Activated naive CD8-positive, alpha-beta T cell treated with anti-CD3 and anti-CD28 coated beads for 36 hours (primary cell): ENCODE results near the gene SLC22A23. TPM values are rescaled to one million over a fixed set of nuclear protein-coding genes. Genes with fewer than 3 reads are reported as not detected.

ENCODE experiments used
- DNase-seq: peaks from one replicate; pipeline ENCODE4 v3.0.0; 2021
- H3K27ac Mint-ChIP-seq: one replicate; pipeline ENCODE4 v1.8.0; 2022; ENCODE audit warnings: mild to moderate bottlenecking, moderate library complexity, mixed read lengths
- H3K27me3 Mint-ChIP-seq: one replicate; pipeline ENCODE4 v1.8.0; 2022; ENCODE audit warnings: mild to moderate bottlenecking, mixed read lengths
- H3K36me3 Mint-ChIP-seq: one replicate; pipeline ENCODE4 v1.8.0; 2021; ENCODE audit warnings: mild to moderate bottlenecking, mixed read lengths
- H3K4me1 Mint-ChIP-seq: one replicate; pipeline ENCODE4 v1.8.0; 2021; ENCODE audit warnings: mixed read lengths
- H3K4me3 Mint-ChIP-seq: one replicate; pipeline ENCODE4 v1.8.0; 2022; ENCODE audit warnings: mild to moderate bottlenecking, moderate library complexity, mixed read lengths
- H3K9me3 Mint-ChIP-seq: one replicate; pipeline ENCODE4 v1.8.0; 2022; ENCODE audit warnings: mixed read lengths
- total RNA-seq, 2 experiments: library from RNA; stranded (reverse); gene quantifications; one replicate each; pipeline ENCODE4 v1.2.3, GENCODE V29; 2021

Gene SLC22A23
- total RNA-seq, 2 experiments from 2014 or later = 0.24 to 0.41 TPM

DNA sequence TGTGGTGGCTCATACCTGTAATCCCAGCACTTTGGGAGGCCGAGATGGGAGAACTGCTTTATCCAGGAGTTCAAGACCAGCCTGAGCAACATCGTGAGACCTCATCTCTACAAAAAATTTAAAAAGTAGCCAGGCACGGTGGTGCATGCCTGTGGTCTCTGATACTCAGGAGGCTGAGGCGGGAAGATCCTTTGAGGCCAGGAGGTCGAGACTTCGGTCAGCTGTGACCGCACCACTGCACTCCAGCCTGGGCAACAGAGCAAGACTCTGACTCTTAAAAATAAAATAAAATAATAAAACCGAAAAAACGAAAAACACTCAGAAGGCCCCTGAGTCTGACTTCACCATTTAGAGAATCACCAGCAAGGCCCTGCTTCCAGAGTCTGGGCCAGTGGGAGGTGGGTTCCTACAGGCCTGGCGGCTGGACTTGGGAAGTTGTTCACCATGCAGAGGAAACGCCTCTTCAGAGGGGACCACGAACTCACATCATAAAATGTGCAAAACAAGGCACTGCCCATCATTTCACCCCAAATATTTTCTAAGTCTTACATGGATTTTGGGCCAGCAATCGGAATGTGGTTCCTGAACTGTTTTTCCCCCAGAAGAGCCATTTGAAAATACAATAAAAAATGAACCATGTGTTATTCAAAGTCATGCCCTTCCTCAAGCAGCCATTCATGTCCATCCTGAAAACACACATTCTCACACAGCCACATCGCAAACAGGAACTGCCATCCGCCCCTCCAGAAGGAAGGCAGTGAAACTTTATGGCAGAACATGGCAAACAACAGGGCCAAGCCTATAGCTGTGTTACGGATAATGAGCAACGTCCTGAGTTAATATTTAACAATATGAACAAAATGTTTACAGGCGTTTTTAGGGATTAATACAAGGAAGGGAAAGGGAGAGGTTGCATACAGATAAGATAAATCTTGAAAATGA is 57.8 kb downstream of the SLC22A23 start:
- Mint-ChIP-seq H3K4me3 (no peak overlapping the region), H3K27me3 (no peaks in the 10 kb centered on the region), H3K9me3 (no peaks in the 10 kb centered on the region), H3K27ac (no peak overlapping the region), H3K4me1 (no peaks in the 10 kb centered on the region), H3K36me3 (no peaks in the 10 kb centered on the region)
- DNase-seq = no peak

- no peaks in the 10 kb centered on the region for H3K4me1 Mint-ChIP-seq
- H3K36me3 Mint-ChIP-seq = no peaks in the 10 kb centered on the region
- DNase-seq = no peak
- H3K9me3 Mint-ChIP-seq = no peaks in the 10 kb centered on the region
- no peak overlapping the region for H3K4me3 Mint-ChIP-seq
- no peaks in the 10 kb centered on the region for H3K27me3 Mint-ChIP-seq
- H3K27ac Mint-ChIP-seq = no peak overlapping the region
These were observed 58.7 kb downstream of the SLC22A23 start for GRCh38 chr6:3398165-3398562.

- Mint-ChIP-seq H3K9me3 (no peaks in the 10 kb centered on the region), H3K4me3 (no peak overlapping the region), H3K4me1 (no peaks in the 10 kb centered on the region), H3K27ac (no peak overlapping the region), H3K27me3 (no peaks in the 10 kb centered on the region), H3K36me3 (no peaks in the 10 kb centered on the region)
- no peak for DNase-seq
These were observed 59.4 kb downstream of the SLC22A23 start for GRCh38 chr6:3397229-3398164.

DNA sequence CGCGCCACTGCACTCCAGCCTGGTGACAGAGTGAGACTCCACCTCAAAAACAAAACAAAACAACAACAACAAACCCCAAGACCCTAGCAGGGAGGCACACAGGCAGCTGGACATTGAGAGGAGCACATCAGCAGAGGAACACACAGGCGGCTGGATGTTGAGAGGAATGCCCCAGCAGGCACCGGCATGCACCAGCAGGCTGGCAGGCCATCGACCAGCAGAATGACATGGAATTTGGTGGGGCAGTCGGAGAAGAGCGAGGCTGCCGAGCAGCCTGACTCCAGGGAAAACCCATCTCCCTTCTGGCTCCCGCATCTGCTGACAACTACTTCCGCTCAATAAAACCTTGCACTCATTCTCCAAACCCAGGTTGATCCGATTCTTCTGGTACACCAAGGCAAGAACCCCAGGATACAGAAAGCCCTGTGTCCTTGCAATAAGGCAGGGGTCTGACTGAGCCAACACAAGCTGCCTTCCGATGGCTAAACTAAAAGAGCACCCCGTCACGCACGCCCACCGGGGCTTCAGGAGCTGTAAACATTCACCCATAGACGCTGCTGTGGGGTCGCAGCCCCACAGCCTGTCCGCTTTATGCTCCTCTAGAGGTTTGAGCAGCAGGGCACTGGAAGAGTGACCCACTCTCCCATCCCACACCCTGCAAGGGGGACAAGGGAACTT is 60.2 kb downstream of the SLC22A23 start:
- no peak for DNase-seq
- H3K27ac Mint-ChIP-seq = no peak overlapping the region
- no peaks in the 10 kb centered on the region for H3K36me3 Mint-ChIP-seq
- H3K27me3 Mint-ChIP-seq = no peaks in the 10 kb centered on the region
- H3K9me3 Mint-ChIP-seq = no peaks in the 10 kb centered on the region
- H3K4me3 Mint-ChIP-seq = no peak overlapping the region
- no peaks in the 10 kb centered on the region for H3K4me1 Mint-ChIP-seq

DNA sequence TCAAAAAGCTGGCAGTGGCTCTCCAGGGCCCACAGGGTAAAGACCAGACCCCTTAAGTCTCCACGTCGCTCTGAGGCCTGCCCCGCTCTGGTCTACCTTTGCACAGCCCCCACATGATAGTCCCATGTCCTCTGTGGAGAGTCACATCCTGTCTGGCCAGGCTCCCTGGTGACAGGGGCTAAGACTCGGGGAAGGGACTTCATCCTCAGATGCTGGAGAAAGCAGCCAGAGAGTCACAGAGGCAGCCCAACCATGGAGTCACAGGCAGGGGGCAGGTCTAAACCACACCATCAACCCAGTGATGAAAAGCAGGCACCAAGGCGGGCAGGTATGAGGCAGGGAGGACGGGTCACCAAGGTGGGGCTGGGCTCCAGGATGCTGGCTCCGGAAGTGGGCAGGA is 62.2 kb downstream of the SLC22A23 start:
- DNase-seq = no peak
- no peak overlapping the region for H3K27ac Mint-ChIP-seq
- no peaks in the 10 kb centered on the region for H3K4me1 Mint-ChIP-seq
- H3K4me3 Mint-ChIP-seq = no peak overlapping the region
- H3K9me3 Mint-ChIP-seq = no peaks in the 10 kb centered on the region
- H3K27me3 Mint-ChIP-seq = no peaks in the 10 kb centered on the region
- H3K36me3 Mint-ChIP-seq = no peaks in the 10 kb centered on the region

DNA sequence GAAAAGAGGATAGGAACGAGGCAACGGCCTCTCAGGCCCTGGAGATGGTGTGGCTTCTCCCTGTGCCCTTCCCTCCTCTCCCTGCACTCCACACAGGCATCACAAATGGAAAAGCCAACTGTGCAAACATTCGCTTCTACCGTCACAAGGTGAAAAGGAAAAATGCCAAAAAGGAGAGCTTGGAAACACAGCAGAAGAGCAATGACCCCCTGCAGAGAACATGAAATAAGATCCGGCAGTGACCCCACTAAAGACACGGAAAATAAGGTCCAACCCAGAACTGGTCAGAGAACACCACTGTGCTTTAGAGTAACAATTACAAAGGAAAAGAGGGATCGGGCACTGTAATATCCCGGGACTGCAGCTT is 63.0 kb downstream of the SLC22A23 start:
- no peaks in the 10 kb centered on the region for H3K27me3 Mint-ChIP-seq
- no peak for DNase-seq
- no peaks in the 10 kb centered on the region for H3K36me3 Mint-ChIP-seq
- no peak overlapping the region for H3K4me3 Mint-ChIP-seq
- no peaks in the 10 kb centered on the region for H3K4me1 Mint-ChIP-seq
- H3K9me3 Mint-ChIP-seq = no peaks in the 10 kb centered on the region
- no peak overlapping the region for H3K27ac Mint-ChIP-seq

DNA sequence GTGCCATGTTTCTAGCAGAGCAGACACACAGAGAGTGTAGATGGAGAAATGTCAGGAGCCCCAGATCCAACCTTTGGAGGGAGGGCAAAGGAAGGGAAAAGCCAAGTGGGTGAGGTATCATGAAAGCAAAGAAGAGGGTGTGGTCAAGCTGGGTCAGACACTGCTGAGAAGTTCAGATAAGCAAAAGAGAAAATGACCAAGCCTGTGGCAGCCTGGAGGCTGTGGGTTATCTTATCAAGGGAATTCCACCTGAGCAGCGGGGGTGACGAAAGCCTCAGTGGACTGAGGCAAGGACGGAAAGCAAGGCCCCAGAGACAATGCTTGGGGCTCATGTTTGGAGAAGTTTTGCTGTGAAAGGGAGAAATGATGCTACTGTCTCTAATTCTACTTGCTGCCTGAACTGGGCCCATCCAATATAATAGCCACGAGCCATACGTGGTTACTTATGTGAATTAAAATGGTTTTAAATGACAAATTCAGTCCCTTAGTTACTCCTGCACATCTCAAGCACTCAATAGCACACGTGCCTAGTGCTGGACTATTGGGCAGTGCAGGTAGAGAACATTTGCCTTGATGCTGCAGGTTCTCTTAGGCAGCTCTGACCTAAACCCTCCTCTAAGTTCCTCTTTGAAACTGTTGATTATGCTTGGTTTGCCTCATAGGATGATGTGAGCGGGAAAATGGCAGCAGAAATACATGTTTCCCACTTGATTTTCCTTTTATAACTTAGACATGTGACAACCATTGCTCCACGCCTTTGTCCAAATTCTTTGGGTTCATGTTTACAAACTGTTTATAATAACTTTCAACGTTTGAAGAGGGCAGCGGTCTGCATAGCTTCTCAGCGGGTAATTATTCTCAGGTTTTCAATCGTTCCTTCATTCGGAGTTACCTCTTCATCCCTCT is 63.7 kb downstream of the SLC22A23 start:
- H3K9me3 Mint-ChIP-seq = no peaks in the 10 kb centered on the region
- DNase-seq = no peak

GRCh38 chr6:3391902-3392458 is 64.9 kb downstream of the SLC22A23 start:
- Mint-ChIP-seq H3K4me3 (no peak overlapping the region), H3K27ac (no peak overlapping the region), H3K36me3 (no peaks in the 10 kb centered on the region), H3K27me3 (no peaks in the 10 kb centered on the region), H3K4me1 (no peaks in the 10 kb centered on the region), H3K9me3 (no peaks in the 10 kb centered on the region)
- no peak for DNase-seq

More for the DNA sequence above, 63.7 kb downstream of the SLC22A23 start:
- H3K4me3 Mint-ChIP-seq = no peak overlapping the region
- H3K36me3 Mint-ChIP-seq = no peaks in the 10 kb centered on the region
- no peaks in the 10 kb centered on the region for H3K27me3 Mint-ChIP-seq
- no peaks in the 10 kb centered on the region for H3K4me1 Mint-ChIP-seq
- H3K27ac Mint-ChIP-seq = no peak overlapping the region

DNA sequence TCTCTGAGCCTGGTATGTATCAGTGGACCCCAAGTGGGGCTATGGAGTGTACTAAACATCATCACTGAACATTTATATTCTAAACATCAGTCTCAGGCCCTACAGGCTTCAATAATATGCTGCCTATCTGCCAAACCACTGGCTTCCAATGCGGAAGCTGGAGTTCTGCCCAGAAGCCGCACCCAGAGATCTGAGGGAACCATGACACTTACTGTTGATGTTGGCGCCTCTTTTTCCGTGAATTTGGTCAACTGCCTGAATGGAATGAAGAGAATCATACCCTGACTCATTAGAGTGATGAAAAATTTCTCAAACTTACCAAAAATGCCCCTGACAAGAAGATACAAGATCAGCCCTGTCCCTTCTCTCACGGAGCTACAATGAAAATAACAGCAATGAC is 66.2 kb downstream of the SLC22A23 start:
- no peaks in the 10 kb centered on the region for H3K27me3 Mint-ChIP-seq
- H3K36me3 Mint-ChIP-seq = no peaks in the 10 kb centered on the region
- H3K9me3 Mint-ChIP-seq = no peaks in the 10 kb centered on the region
- no peak overlapping the region for H3K27ac Mint-ChIP-seq
- no peak for DNase-seq
- no peak overlapping the region for H3K4me3 Mint-ChIP-seq
- H3K4me1 Mint-ChIP-seq = no peaks in the 10 kb centered on the region

DNA sequence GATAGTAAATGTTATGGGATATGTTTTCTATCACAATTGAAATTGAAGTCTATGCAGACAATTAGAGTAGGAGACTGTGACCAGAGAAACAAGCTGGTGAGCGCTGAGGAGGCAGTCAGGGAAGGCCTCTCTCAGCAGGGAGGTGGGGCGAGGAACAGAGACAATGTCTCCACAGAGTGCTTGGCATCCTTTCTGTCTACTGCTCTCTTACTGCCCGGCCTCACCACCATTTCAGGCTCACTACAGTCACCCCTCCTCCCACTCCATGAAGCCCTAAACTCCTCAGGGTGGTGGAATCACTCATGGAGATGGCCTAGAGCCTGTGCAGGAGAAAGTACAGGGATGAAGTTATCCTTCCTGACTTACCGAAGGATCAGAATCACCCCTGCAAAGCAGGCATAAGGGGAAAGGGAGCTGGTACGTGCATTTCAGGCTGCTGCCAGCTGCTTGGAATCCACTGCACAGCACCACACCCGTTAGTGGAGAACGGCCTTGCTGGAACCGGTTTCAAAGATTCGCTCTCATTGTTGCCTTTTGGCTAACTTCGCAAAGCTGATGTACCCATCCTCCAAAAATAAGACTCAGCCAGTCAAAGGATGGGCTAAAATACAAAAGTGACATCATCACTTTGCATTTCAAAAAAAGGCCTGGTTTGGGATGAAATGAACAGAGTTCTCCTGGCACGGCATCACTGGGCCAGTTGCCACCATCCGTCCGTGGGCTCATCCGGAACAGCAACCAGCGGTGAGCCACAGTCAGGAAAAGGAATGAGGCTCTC is 67.3 kb downstream of the SLC22A23 start:
- H3K4me3 Mint-ChIP-seq = no peak overlapping the region
- no peaks in the 10 kb centered on the region for H3K27me3 Mint-ChIP-seq
- H3K4me1 Mint-ChIP-seq = no peaks in the 10 kb centered on the region
- DNase-seq = no peak
- H3K27ac Mint-ChIP-seq = no peak overlapping the region
- H3K9me3 Mint-ChIP-seq = no peaks in the 10 kb centered on the region
- no peaks in the 10 kb centered on the region for H3K36me3 Mint-ChIP-seq

- Mint-ChIP-seq H3K4me3 (no peak overlapping the region), H3K9me3 (no peaks in the 10 kb centered on the region), H3K27ac (no peak overlapping the region)
These were observed 68.1 kb downstream of the SLC22A23 start for GRCh38 chr6:3388786-3389185.

DNA sequence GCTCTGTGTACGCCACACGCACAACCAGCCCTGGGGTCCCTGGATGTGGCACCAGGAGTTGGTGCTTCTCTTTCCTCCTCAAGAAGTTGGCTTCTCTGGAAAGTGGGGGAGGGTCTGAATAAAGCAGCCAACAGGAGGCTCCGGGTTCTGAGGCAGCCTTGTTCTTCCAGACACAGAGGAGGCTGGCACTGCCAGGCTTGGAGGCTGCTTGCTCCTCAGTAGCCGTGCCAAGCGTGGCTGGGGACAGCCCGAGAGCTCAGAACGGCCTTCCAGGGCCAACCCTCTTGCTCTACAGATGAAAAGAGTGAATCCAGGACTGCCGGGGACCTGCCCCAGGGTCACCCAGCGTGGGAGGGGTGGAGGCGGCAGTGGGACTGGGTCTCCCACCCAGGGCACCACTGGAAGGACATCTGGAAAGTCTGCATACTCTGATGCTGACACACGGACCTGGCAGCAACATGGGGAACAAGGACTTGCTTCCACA is 70.4 kb downstream of the SLC22A23 start:
- H3K4me1 Mint-ChIP-seq = no peaks in the 10 kb centered on the region
- H3K27me3 Mint-ChIP-seq = no peaks in the 10 kb centered on the region
- DNase-seq = no peak
- H3K4me3 Mint-ChIP-seq = no peak overlapping the region
- no peak overlapping the region for H3K27ac Mint-ChIP-seq
- H3K36me3 Mint-ChIP-seq = no peaks in the 10 kb centered on the region
- H3K9me3 Mint-ChIP-seq = no peaks in the 10 kb centered on the region

More at GRCh38 chr6:3388786-3389185, 68.1 kb downstream of the SLC22A23 start:
- no peaks in the 10 kb centered on the region for H3K36me3 Mint-ChIP-seq
- no peak for DNase-seq
- H3K27me3 Mint-ChIP-seq = no peaks in the 10 kb centered on the region
- no peaks in the 10 kb centered on the region for H3K4me1 Mint-ChIP-seq

- Mint-ChIP-seq H3K27me3 (no peaks in the 10 kb centered on the region), H3K27ac (no peak overlapping the region), H3K36me3 (no peaks in the 10 kb centered on the region), H3K9me3 (no peaks in the 10 kb centered on the region), H3K4me3 (no peak overlapping the region), H3K4me1 (no peaks in the 10 kb centered on the region)
- DNase-seq = no peak
These were observed 71.1 kb downstream of the SLC22A23 start for GRCh38 chr6:3385660-3386151.
